ENCODE data around the gene CFDP1. TPM values are rescaled to one million over a fixed set of nuclear protein-coding genes. Genes with fewer than 3 reads are reported as not detected.

CFDP1 gene
- total RNA-seq, 1 donor from 2014 or later, result 49.0 TPM

GRCh38 chr16:75262800-75263127, 170.5 kb downstream of the CFDP1 start:
- DNase-seq, result no peak
- Histone ChIP-seq H3K9me3 (no peaks in the 10 kb centered on the region), H3K27me3 (peaks cover 4% of the 10 kb centered on the region), H3K4me1 (peaks cover 58% of the 10 kb centered on the region), H3K4me3 (no peak overlapping the region), H3K27ac (peak overlapping the region; percentile 37), H3K36me3 (no peaks in the 10 kb centered on the region)
- no peak for TF ChIP-seq CTCF (IDR thresholded peaks at IDR 0.05)
- intact Hi-C loops (cut with DNase I), result no loop called here
- ATAC-seq, result no peak

- no peak for TF ChIP-seq CTCF (IDR thresholded peaks at IDR 0.05)
- ATAC-seq, result no peak
- Histone ChIP-seq H3K4me1 (peaks cover 63% of the 10 kb centered on the region), H3K9me3 (no peaks in the 10 kb centered on the region), H3K27me3 (peaks cover 4% of the 10 kb centered on the region), H3K4me3 (no peak overlapping the region), H3K36me3 (no peaks in the 10 kb centered on the region), H3K27ac (peak overlapping the region; percentile 37)
- intact Hi-C loops (cut with DNase I), result no loop called here
- no peak for DNase-seq
These were observed 171.1 kb downstream of the CFDP1 start for GRCh38 chr16:75262104-75262799.

GRCh38 chr16:75261590-75262078, 171.7 kb downstream of the CFDP1 start:
- H3K4me3 ChIP-seq, result no peak overlapping the region
- DNase-seq (no peak), ATAC-seq (no peak)
- no peaks in the 10 kb centered on the region for H3K9me3 ChIP-seq
- intact Hi-C loops (cut with DNase I), result no loop called here
- peak overlapping the region; percentile 11 for H3K27ac ChIP-seq
- TF ChIP-seq CTCF (IDR thresholded peaks at IDR 0.05), result no peak
- peaks cover 4% of the 10 kb centered on the region for H3K27me3 ChIP-seq
- H3K4me1 ChIP-seq, result peaks cover 68% of the 10 kb centered on the region
- no peaks in the 10 kb centered on the region for H3K36me3 ChIP-seq

- no peaks in the 10 kb centered on the region for H3K36me3 ChIP-seq
- no peak for TF ChIP-seq CTCF (IDR thresholded peaks at IDR 0.05)
- no peak overlapping the region for H3K4me3 ChIP-seq
- ATAC-seq (no peak), DNase-seq (no peak)
- H3K27ac ChIP-seq, result no peak overlapping the region
- peaks cover 69% of the 10 kb centered on the region for H3K4me1 ChIP-seq
- no peaks in the 10 kb centered on the region for H3K9me3 ChIP-seq
- intact Hi-C loops (cut with DNase I), result no loop called here
- H3K27me3 ChIP-seq, result no peaks in the 10 kb centered on the region
These were observed 172.3 kb downstream of the CFDP1 start for GRCh38 chr16:75260851-75261589.

- Histone ChIP-seq H3K27ac (no peak overlapping the region), H3K27me3 (no peaks in the 10 kb centered on the region), H3K36me3 (no peaks in the 10 kb centered on the region), H3K4me1 (peaks cover 80% of the 10 kb centered on the region), H3K9me3 (no peaks in the 10 kb centered on the region), H3K4me3 (no peak overlapping the region)
- TF ChIP-seq CTCF (IDR thresholded peaks at IDR 0.05), result no peak
- intact Hi-C loops (cut with DNase I), result no loop called here
- DNase-seq, result no peak
- no peak for ATAC-seq
These were observed 174.5 kb downstream of the CFDP1 start for GRCh38 chr16:75258807-75259141.
